K562 (cell line): Measurements from ENCODE around the gene CHCT1. TPM values are rescaled to one million over a fixed set of nuclear protein-coding genes. Genes with fewer than 3 reads are reported as not detected.
A peak's percentile ranks its signal among the peaks of the same experiment; 100 is the strongest.

ENCODE experiments used
- ATF2 ChIP-seq: sonication (generic); formaldehyde crosslinking; IDR thresholded peaks from 2 replicates; pipeline ENCODE4 v1.8.1; 2022; ENCODE audit warnings: missing genetic modification reagents
- FIP1L1 ChIP-seq: fragments of 200-400 bp; formaldehyde crosslinking; IDR thresholded peaks from 2 replicates; pipeline ENCODE4 v1.6.1; 2018; ENCODE audit warnings: mild to moderate bottlenecking, low read depth, low read length; ENCODE audit not compliant: poor library complexity, severe bottlenecking
- GABPA ChIP-seq: fragments of 200-800 bp; sonication (Bioruptor generic); conservative IDR thresholded peaks from 2 replicates; pipeline ENCODE4 v1.6.1; 2016; ENCODE audit warnings: low read depth, missing genetic modification characterization, missing compliant biosample characterization
- KDM2B ChIP-seq: fragments of 250-450 bp; sonication (Bioruptor Pico); IDR thresholded peaks from 2 replicates; pipeline ENCODE4 v1.8.0; 2021; ENCODE audit warnings: mild to moderate bottlenecking, moderate library complexity
- MXI1 ChIP-seq: IDR thresholded peaks from 2 replicates; pipeline ENCODE4 v1.6.1; 2011; ENCODE audit warnings: low read depth, mild to moderate bottlenecking, improper control_type of control experiment, low read length
- PREB ChIP-seq: sonication (generic); formaldehyde crosslinking; IDR thresholded peaks from 2 replicates; pipeline ENCODE4 v1.8.1; 2023; ENCODE audit warnings: mild to moderate bottlenecking, missing genetic modification reagents
- RNF2 ChIP-seq: sonication (generic); IDR thresholded peaks from 2 replicates; pipeline ENCODE4 v1.6.1; 2016
- SMC3 ChIP-seq: conservative IDR thresholded peaks from 2 replicates; pipeline ENCODE4 v1.6.1; 2011; ENCODE audit warnings: low read depth, low read length, improper control_type of control experiment; ENCODE audit not compliant: insufficient read depth
- SP2 ChIP-seq: IDR thresholded peaks from 2 replicates; pipeline ENCODE4 v1.6.1; 2011; ENCODE audit warnings: mild to moderate bottlenecking, low read depth, low read length, moderate library complexity; ENCODE audit not compliant: poor library complexity, severe bottlenecking; ENCODE audit errors: extremely low read depth
- STAT5B ChIP-seq: fragments of 250-450 bp; sonication (Bioruptor Pico); IDR thresholded peaks from 2 replicates; pipeline ENCODE4 v1.8.0; 2021; ENCODE audit warnings: mild to moderate bottlenecking, inconsistent platforms
- TAF7 ChIP-seq: fragments of 450-650 bp; IDR thresholded peaks from 2 replicates; pipeline ENCODE4 v1.6.1; 2016; ENCODE audit warnings: missing genetic modification characterization, missing compliant biosample characterization
- TBP ChIP-seq: optimal IDR thresholded peaks from 2 replicates; pipeline ENCODE3; 2011; ENCODE audit warnings: low read depth, low read length, improper control_type of control experiment
- TCF15 ChIP-seq: fragments of 250-450 bp; sonication (Bioruptor Pico); IDR thresholded peaks from 2 replicates; pipeline ENCODE4 v1.8.0; 2022; ENCODE audit warnings: moderate library complexity, mild to moderate bottlenecking, inconsistent platforms
- TEAD1 ChIP-seq, 2 experiments: fragments of 450-650 bp in 1 of 2; sonication (generic) in 1 of 2; formaldehyde crosslinking; IDR thresholded peaks; 2 replicates each; pipeline versions ENCODE4 v1.4.0 to v1.8.0; 2020 to 2022; ENCODE audit warnings: mild to moderate bottlenecking in 2 of 2, missing genetic modification reagents in 1 of 2
- ZNF407 ChIP-seq: fragments of 450-650 bp; IDR thresholded peaks from 2 replicates; pipeline ENCODE4 v1.6.1; 2016; ENCODE audit warnings: low read depth
- polyA plus RNA-seq, 8 experiments: library from polyadenylated mRNA; depleted of rRNA in 4 of 8; stranded (reverse) in 5 of 8; unstranded in 3 of 8; fragments of >200 nt; fragmentation: Nextera tagmentation in 2 of 8; fragmentation: Illumina TruSeq in 1 of 8; extraction: Ambion mirVana in 2 of 8; extraction: Trizol in 1 of 8; gene quantifications; 2 replicates each; pipeline versions ENCODE4 v1.2.1 to v1.2.3, GENCODE V29; 2011 to 2014; ENCODE audit warnings: inconsistent platforms in 1 of 8, missing spikeins in 1 of 8
- total RNA-seq, 7 experiments: library from RNA; depleted of rRNA in 6 of 7; stranded (reverse); fragments of >200 nt in 6 of 7; fragmentation: Illumina TruSeq in 2 of 7; extraction: Trizol in 2 of 7; gene quantifications; 2 replicates each; pipeline versions ENCODE4 v1.2.1 to v1.2.3, GENCODE V29; 2011 to 2021; ENCODE audit warnings: low replicate concordance in 1 of 7

CHCT1 gene
- total and polyA plus RNA-seq, 9 of the 15 experiments (the other 6 are each of a cell fraction or from before 2014, with no cell fraction given), result not detected

- no peak for TF ChIP-seq ZNF407
- TF ChIP-seq TEAD1 (CRISPR knock-in tag; IDR thresholded peaks at IDR 0.05), result no peak
- TF ChIP-seq GABPA (tag), result no peak
- no peak for TF ChIP-seq TCF15
- TF ChIP-seq SP2, result no peak
- peak; percentile 21; the same call in 1 of the 2 replicates for TF ChIP-seq RNF2
- TF ChIP-seq FIP1L1, result no peak
- no peak for TF ChIP-seq ATF2
- TF ChIP-seq MXI1, result 0 out of 2 replicates have a peak, but pooled peaks have one; percentile 8
- TF ChIP-seq TBP, result peak; percentile 44
- TF ChIP-seq STAT5B, result no peak
- no peak for TF ChIP-seq KDM2B (CRISPR knock-in tag)
- TF ChIP-seq SMC3, result no peak
- no peak for TF ChIP-seq TAF7 (tag)
- no peak for TF ChIP-seq PREB (CRISPR knock-in tag)
These were observed 33.5 kb upstream of the CHCT1 start (continued) for GRCh38 chr17:60388742-60389141.
